B cell (primary cell): ENCODE data around the gene IL11RA. TPM values are rescaled to one million over a fixed set of nuclear protein-coding genes. Genes with fewer than 3 reads are reported as not detected.
A peak's percentile ranks its signal among the peaks of the same experiment; 100 is the strongest.

Experiments used
- ATAC-seq: fragments of 200-7000 bp; cut with Tn5 transposase; one replicate; pipeline ENCODE4 v1.10.0; 2021; ENCODE audit warnings: low read depth, mild to moderate bottlenecking, moderate number of reproducible peaks, moderate library complexity
- CTCF ChIA-PET: fragments of 350-600 bp; sonication (Branson Sonifier 250); formaldehyde crosslinking; loops from one replicate; lab custom pipeline; 2021; ENCODE audit warnings: antibody characterized with exemption, inconsistent platforms; lab: Charles Lee
- POLR2A ChIA-PET: fragments of 350-600 bp; sonication (Branson Sonifier 250); formaldehyde crosslinking; loops from one replicate; lab custom pipeline; 2021; ENCODE audit warnings: antibody characterized with exemption; lab: Charles Lee
- DNase-seq: peaks from one replicate; pipeline ENCODE4 v3.0.0; 2013
- H2AFZ ChIP-seq: 2 replicates; pipeline ENCODE4 v1.6.1; 2012; ENCODE audit warnings: mild to moderate bottlenecking, low read depth, low read length; ENCODE audit not compliant: insufficient read depth, poor library complexity, severe bottlenecking
- H3K27ac ChIP-seq, 2 donors: 1 replicate in 1 of 2; 2 replicates in 1 of 2; pipeline ENCODE4 v1.5.1; 2012 to 2013; ENCODE audit warnings: low read length in 2 of 2, mild to moderate bottlenecking in 2 of 2, moderate library complexity in 1 of 2
- H3K27me3 ChIP-seq, 4 experiments: fragments of 200-600 bp in 1 of 4; sonication (generic) in 1 of 4; replicated peaks in 1 of 4; 1 replicate in 2 of 4; 2 replicates in 2 of 4; pipeline versions ENCODE4 v1.6.1 to v1.7.0; 2013 to 2016; ENCODE audit warnings: low read length in 3 of 4, mild to moderate bottlenecking in 2 of 4, mixed read lengths in 1 of 4, moderate library complexity in 1 of 4; ENCODE audit not compliant: insufficient read depth in 4 of 4, control insufficient read depth in 3 of 4; ENCODE audit errors: control extremely low read depth in 1 of 4
- H3K36me3 ChIP-seq, 2 experiments: replicated peaks in 1 of 2; 1 replicate in 1 of 2; 2 replicates in 1 of 2; pipeline versions ENCODE4 v1.6.1 to v1.7.1; 2013; ENCODE audit warnings: low read length in 1 of 2; ENCODE audit not compliant: insufficient read depth in 2 of 2, control insufficient read depth in 1 of 2; ENCODE audit errors: control extremely low read depth in 1 of 2, extremely low read depth in 1 of 2
- H3K4me1 ChIP-seq, 2 donors: fragments of 200-600 bp in 1 of 2; sonication (generic) in 1 of 2; 1 replicate in 1 of 2; 2 replicates in 1 of 2; pipeline versions ENCODE4 v1.5.1 to v1.6.1; 2013 to 2017; ENCODE audit warnings: low read length in 2 of 2; ENCODE audit not compliant: control insufficient read depth in 2 of 2, insufficient read depth in 2 of 2
- H3K4me2 ChIP-seq: replicated peaks from 2 replicates; pipeline ENCODE3; 2012; ENCODE audit warnings: mild to moderate bottlenecking, low read depth, low read length; ENCODE audit not compliant: poor library complexity, severe bottlenecking
- H3K4me3 ChIP-seq, 5 experiments: fragments of 200-600 bp in 1 of 5; sonication (generic) in 1 of 5; 1 replicate in 3 of 5; 2 replicates in 2 of 5; pipeline versions ENCODE4 v1.5.1 to v1.7.0; 2011 to 2016; ENCODE audit warnings: low read length in 4 of 5, mild to moderate bottlenecking in 4 of 5, low read depth in 2 of 5, control low read depth in 1 of 5, moderate library complexity in 1 of 5; ENCODE audit not compliant: insufficient read depth in 1 of 5; ENCODE audit errors: control extremely low read depth in 1 of 5, extremely low read depth in 1 of 5
- H3K79me2 ChIP-seq: fragments of 200-600 bp; sonication (generic); one replicate; pipeline ENCODE4 v1.6.0; 2016; ENCODE audit warnings: low read length; ENCODE audit not compliant: control insufficient read depth, insufficient read depth
- H3K9ac ChIP-seq: fragments of 200-600 bp; sonication (generic); 2 replicates; pipeline ENCODE4 v1.6.1; 2017; ENCODE audit warnings: mild to moderate bottlenecking, low read length, moderate library complexity
- H3K9me3 ChIP-seq, 3 donors: one replicate each; pipeline versions ENCODE4 v1.6.1 to v1.7.1; 2013; ENCODE audit warnings: low read length in 2 of 3; ENCODE audit not compliant: control insufficient read depth in 2 of 3, insufficient read depth in 1 of 3; ENCODE audit errors: control extremely low read depth in 1 of 3
- H4K20me1 ChIP-seq: 2 replicates; pipeline ENCODE4 v1.6.0; 2012; ENCODE audit warnings: mild to moderate bottlenecking, low read length; ENCODE audit not compliant: insufficient read depth, control insufficient read depth, poor library complexity, severe bottlenecking
- H3K27ac Mint-ChIP-seq: one replicate; pipeline ENCODE4 v1.8.0; 2021; ENCODE audit warnings: mixed read lengths
- H3K27me3 Mint-ChIP-seq: one replicate; pipeline ENCODE4 v1.8.0; 2021; ENCODE audit warnings: mixed read lengths
- H3K4me1 Mint-ChIP-seq: one replicate; pipeline ENCODE4 v1.8.0; 2021; ENCODE audit warnings: mixed read lengths
- H3K4me3 Mint-ChIP-seq: one replicate; pipeline ENCODE4 v1.8.0; 2021; ENCODE audit warnings: mixed read lengths
- H3K9me3 Mint-ChIP-seq: one replicate; pipeline ENCODE4 v1.8.0; 2022; ENCODE audit warnings: mixed read lengths; ENCODE audit not compliant: insufficient read depth
- CTCF ChIP-seq: fragments of 200-600 bp; IDR thresholded peaks from one replicate; pipeline ENCODE4 v1.8.0; 2022; ENCODE audit warnings: antibody characterized with exemption, mild to moderate bottlenecking
- EZH2 ChIP-seq: IDR thresholded peaks from 2 replicates; pipeline ENCODE4 v1.6.1; 2012; ENCODE audit warnings: borderline replicate concordance, low read depth, mild to moderate bottlenecking, moderate library complexity, low read length; ENCODE audit not compliant: insufficient read depth, poor library complexity, severe bottlenecking
- WGBS: methylation state at CpG from one replicate; pipeline ENCODE4 v1.1.5; 2013; ENCODE audit warnings: missing lambda C conversion rate; ENCODE audit not compliant: insufficient coverage; 5-methylcytosine and 5-hydroxymethylcytosine counted together
- intact Hi-C: fragments of 100-400 bp; cut with micrococcal nuclease; formaldehyde crosslinking; loops from one replicate; pipeline ENCODE4 v1.10.0; 2022
- polyA plus RNA-seq: library from polyadenylated mRNA; depleted of rRNA; stranded (reverse); fragments of >200 nt; gene quantifications from 2 replicates; pipeline ENCODE4 v1.2.3, GENCODE V29; 2012
- total RNA-seq, 2 donors: library from RNA; stranded (reverse); fragments of 120-200 nt in 1 of 2; gene quantifications; 1 replicate in 1 of 2; 2 replicates in 1 of 2; pipeline versions ENCODE4 v1.2.3 to v1.2.4, GENCODE V29; 2013 to 2022

Gene IL11RA
- total and polyA plus RNA-seq, 2 donors (not counting 1 experiment from before 2014, with no cell fraction given) = 47.3 to 58.0 TPM

DNA sequence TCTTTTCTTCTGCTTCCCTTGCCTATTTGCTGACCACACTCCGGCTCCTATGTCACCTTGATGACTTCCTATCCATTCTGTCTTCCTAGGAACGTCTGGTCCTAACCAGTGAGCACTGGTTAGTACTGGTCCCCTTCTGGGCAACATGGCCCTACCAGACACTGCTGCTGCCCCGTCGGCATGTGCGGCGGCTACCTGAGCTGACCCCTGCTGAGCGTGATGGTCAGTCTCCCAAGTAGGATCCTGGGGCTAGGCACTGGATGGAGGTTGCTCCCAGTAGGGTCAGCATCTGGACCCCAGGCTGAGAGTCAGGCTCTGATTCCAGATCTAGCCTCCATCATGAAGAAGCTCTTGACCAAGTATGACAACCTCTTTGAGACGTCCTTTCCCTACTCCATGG is 3.3 kb upstream of the IL11RA start:
- Mint-ChIP-seq H3K27ac (no peak overlapping the region), H3K4me1 (peaks cover 39% of the 10 kb centered on the region), H3K9me3 (no peaks in the 10 kb centered on the region), H3K4me3 (peak overlapping the region; percentile 44), H3K27me3 (no peaks in the 10 kb centered on the region)
- DNase-seq = no peak
- peaks cover 16 to 17% of the 10 kb centered on the region in 2 donors for H3K4me1 ChIP-seq
- no peak overlapping the region for H3K9ac ChIP-seq
- no peak overlapping the region for H3K4me3 ChIP-seq
- H4K20me1 ChIP-seq = peaks cover 14% of the 10 kb centered on the region
- CTCF ChIA-PET = interaction anchor here (0.9 to 3.3 kb wide), 4 partner anchors 11 to 54 kb away, joined by 3 to 36 read pairs (median 26); partner anchors contain the start of genes CCL27 and SIGMAR1
- H3K27me3 ChIP-seq = no peaks in the 10 kb centered on the region
- no peak overlapping the region for H3K4me2 ChIP-seq
- intact Hi-C loops = no loop called here
- H3K36me3 ChIP-seq = peaks cover 0 to 18% of the 10 kb centered on the region in 2 experiments
- TF ChIP-seq EZH2 (no peak), CTCF (no peak)
- no peaks in the 10 kb centered on the region for H3K9me3 ChIP-seq
- H3K79me2 ChIP-seq = peaks cover 19% of the 10 kb centered on the region
- no peak for ATAC-seq
- no peak overlapping the region for H2AFZ ChIP-seq
- POLR2A ChIA-PET = no interaction called here
- WGBS = 96% methylated on average over 8 of the region's 8 CpGs
- H3K27ac ChIP-seq = no peak overlapping the region

GRCh38 chr9:34650816-34651215 is 1.2 kb upstream of the IL11RA start:
- ATAC-seq (no peak), DNase-seq (no peak)
- Histone ChIP-seq H2AFZ (no peak overlapping the region), H3K36me3 (peaks cover 0 to 18% of the 10 kb centered on the region in 2 experiments), H3K9me3 (no peaks in the 10 kb centered on the region), H3K4me3 (no peak overlapping the region), H3K79me2 (peaks cover 19% of the 10 kb centered on the region), H3K27ac (no peak overlapping the region), H4K20me1 (peaks cover 14% of the 10 kb centered on the region), H3K4me2 (no peak overlapping the region), H3K9ac (no peak overlapping the region), H3K4me1 (peaks cover 16 to 17% of the 10 kb centered on the region in 2 donors), H3K27me3 (no peaks in the 10 kb centered on the region)
- H3K4me3 Mint-ChIP-seq = no peak overlapping the region
- H3K4me1 Mint-ChIP-seq = peaks cover 39% of the 10 kb centered on the region
- TF ChIP-seq CTCF (no peak), EZH2 (no peak)
- CTCF ChIA-PET = no interaction called here
- H3K27me3 Mint-ChIP-seq = peaks cover 3% of the 10 kb centered on the region
- no peak overlapping the region for H3K27ac Mint-ChIP-seq
- intact Hi-C loops = no loop called here
- 100% methylated on average over 4 of the region's 5 CpGs for WGBS
- no peaks in the 10 kb centered on the region for H3K9me3 Mint-ChIP-seq
- POLR2A ChIA-PET = no interaction called here
